DMS 273 (cell line): ENCODE measurements around the gene IFIT3.
A peak's percentile ranks its signal among the peaks of the same experiment; 100 is the strongest.
"Not testable (repeated sequence)": the region's sequence is repeated elsewhere in the genome, so short reads cannot be mapped to it uniquely, and the experiment has no call there.

Experiments
- DNase-seq: peaks from one replicate; lab custom pipeline; 2025; ENCODE audit not compliant: unreplicated experiment; lab: John Stamatoyannopoulos, UW

Gene IFIT3

GRCh38 chr10:89332123-89332633 lies 4.4 kb downstream of the IFIT3 start:
- peak; percentile 7 for DNase-seq

- DNase-seq: no peak
Measured at GRCh38 chr10:89335226-89335625, 7.4 kb downstream of the IFIT3 start.

GRCh38 chr10:89336241-89336640 lies 8.4 kb downstream of the IFIT3 start:
- DNase-seq: no peak

- DNase-seq: no peak
Measured at GRCh38 chr10:89337484-89337883, 9.7 kb downstream of the IFIT3 start.

- DNase-seq: no peak
Measured at GRCh38 chr10:89338713-89339112, 10.9 kb downstream of the IFIT3 start.

GRCh38 chr10:89339875-89340274 lies 12.1 kb downstream of the IFIT3 start:
- DNase-seq: no peak

GRCh38 chr10:89341649-89342048 lies 13.9 kb downstream of the IFIT3 start:
- no peak for DNase-seq

GRCh38 chr10:89342206-89342958 lies 14.6 kb downstream of the IFIT3 start:
- no peak for DNase-seq

- DNase-seq: no peak
Measured at GRCh38 chr10:89343089-89343767, 15.4 kb downstream of the IFIT3 start.

GRCh38 chr10:89344156-89344555 lies 16.4 kb downstream of the IFIT3 start:
- DNase-seq: no peak

GRCh38 chr10:89345367-89346000 lies 17.7 kb downstream of the IFIT3 start:
- DNase-seq: no peak

GRCh38 chr10:89346405-89347254 lies 18.8 kb downstream of the IFIT3 start:
- DNase-seq: no peak

GRCh38 chr10:89347701-89348457 lies 20.1 kb downstream of the IFIT3 start:
- no peak for DNase-seq

- no peak for DNase-seq
Measured at GRCh38 chr10:89348481-89348880, 20.7 kb downstream of the IFIT3 start.

GRCh38 chr10:89348975-89349374 lies 21.2 kb downstream of the IFIT3 start:
- no peak for DNase-seq

- DNase-seq: not testable (repeated sequence)
Measured at GRCh38 chr10:89350631-89351315, 23.0 kb downstream of the IFIT3 start.

- no peak for DNase-seq
Measured at GRCh38 chr10:89351412-89351779, 23.6 kb downstream of the IFIT3 start.

- no peak for DNase-seq
Measured at GRCh38 chr10:89351780-89352597, 24.2 kb downstream of the IFIT3 start.

GRCh38 chr10:89352802-89353201 lies 25.0 kb downstream of the IFIT3 start:
- DNase-seq: no peak
